Right lobe of liver (tissue), 4 donors: ENCODE results near the gene KIR2DL4.
"Not testable (repeated sequence)": the region's sequence is repeated elsewhere in the genome, so short reads cannot be mapped to it uniquely, and the experiment has no call there.

Experiments
- POLR2A ChIP-seq: fragments of 450-650 bp; IDR thresholded peaks from one replicate; pipeline ENCODE4 v1.6.1; 2017; ENCODE audit warnings: antibody characterized with exemption, mild to moderate bottlenecking
- TF ChIP-seq, protein P1 (sequence below), 4 donors: fragments of 200-600 bp in 3 of 4; fragments of 450-650 bp in 1 of 4; IDR thresholded peaks; one replicate each; pipeline versions ENCODE4 v1.5.1 to v1.8.0; 2016 to 2022; ENCODE audit warnings: antibody characterized with exemption in 4 of 4, mild to moderate bottlenecking in 2 of 4
- donor health status: DM: no; HTN: no; CAD: no.
- donor health status: DM: no; HTN: no; CAD: no.
- donor health status: DM: no; HTN: yes; CAD: no.

DNA sequence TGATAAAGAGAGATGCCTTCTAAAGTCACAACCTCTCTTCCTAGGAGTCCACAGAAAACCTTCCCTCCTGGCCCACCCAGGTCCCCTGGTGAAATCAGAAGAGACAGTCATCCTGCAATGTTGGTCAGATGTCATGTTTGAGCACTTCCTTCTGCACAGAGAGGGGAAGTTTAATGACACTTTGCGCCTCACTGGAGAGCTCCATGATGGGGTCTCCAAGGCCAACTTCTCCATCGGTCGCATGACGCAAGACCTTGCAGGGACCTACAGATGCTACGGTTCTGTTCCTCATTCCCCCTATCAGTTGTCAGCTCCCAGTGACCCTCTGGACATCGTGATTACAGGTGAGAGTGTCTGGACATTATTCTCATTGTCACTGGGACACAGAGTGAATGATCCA is 15.3 kb upstream of the KIR2DL4 start:
- TF ChIP-seq, protein P1, sequence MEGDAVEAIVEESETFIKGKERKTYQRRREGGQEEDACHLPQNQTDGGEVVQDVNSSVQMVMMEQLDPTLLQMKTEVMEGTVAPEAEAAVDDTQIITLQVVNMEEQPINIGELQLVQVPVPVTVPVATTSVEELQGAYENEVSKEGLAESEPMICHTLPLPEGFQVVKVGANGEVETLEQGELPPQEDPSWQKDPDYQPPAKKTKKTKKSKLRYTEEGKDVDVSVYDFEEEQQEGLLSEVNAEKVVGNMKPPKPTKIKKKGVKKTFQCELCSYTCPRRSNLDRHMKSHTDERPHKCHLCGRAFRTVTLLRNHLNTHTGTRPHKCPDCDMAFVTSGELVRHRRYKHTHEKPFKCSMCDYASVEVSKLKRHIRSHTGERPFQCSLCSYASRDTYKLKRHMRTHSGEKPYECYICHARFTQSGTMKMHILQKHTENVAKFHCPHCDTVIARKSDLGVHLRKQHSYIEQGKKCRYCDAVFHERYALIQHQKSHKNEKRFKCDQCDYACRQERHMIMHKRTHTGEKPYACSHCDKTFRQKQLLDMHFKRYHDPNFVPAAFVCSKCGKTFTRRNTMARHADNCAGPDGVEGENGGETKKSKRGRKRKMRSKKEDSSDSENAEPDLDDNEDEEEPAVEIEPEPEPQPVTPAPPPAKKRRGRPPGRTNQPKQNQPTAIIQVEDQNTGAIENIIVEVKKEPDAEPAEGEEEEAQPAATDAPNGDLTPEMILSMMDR (IDR thresholded peaks at IDR 0.05), result not testable (repeated sequence)
- TF ChIP-seq POLR2A, result not testable (repeated sequence)
